SU-DHL-6 (cell line): ENCODE measurements around the gene MLN.

Experiments
- H2AFZ ChIP-seq: fragments of 200-600 bp; sonication (generic); 2 replicates; pipeline ENCODE4 v1.6.1; 2014; ENCODE audit warnings: low read depth, mild to moderate bottlenecking, moderate library complexity, mixed read lengths, antibody characterized with exemption, low read length; ENCODE audit not compliant: severe bottlenecking
- H3F3A ChIP-seq: fragments of 200-600 bp; shearing (Covaris generic); 2 replicates; pipeline ENCODE4 v1.6.0; 2016; ENCODE audit warnings: antibody characterized with exemption, mild to moderate bottlenecking; ENCODE audit not compliant: insufficient read depth
- H3K27ac ChIP-seq: fragments of 200-600 bp; sonication (generic); 2 replicates; pipeline ENCODE4 v1.5.1; 2016; ENCODE audit warnings: low read depth, mild to moderate bottlenecking, low read length, moderate library complexity, mixed read lengths
- H3K27me3 ChIP-seq: fragments of 200-600 bp; sonication (generic), shearing (Covaris generic); 2 replicates; pipeline ENCODE4 v1.6.0; 2014; ENCODE audit warnings: mild to moderate bottlenecking, low read length
- H3K36me3 ChIP-seq: fragments of 200-600 bp; sonication (generic); 2 replicates; pipeline ENCODE4 v1.6.1; 2014; ENCODE audit warnings: mild to moderate bottlenecking, low read length, mixed read lengths
- H3K4me2 ChIP-seq: fragments of 300-600, 200-600 bp; shearing (Covaris generic), sonication (generic); 2 replicates; pipeline ENCODE4 v1.6.0; 2014; ENCODE audit warnings: low read length, low read depth, mild to moderate bottlenecking; ENCODE audit not compliant: poor library complexity, severe bottlenecking
- H3K4me3 ChIP-seq: fragments of 200-600 bp; sonication (generic); 2 replicates; pipeline ENCODE4 v1.5.1; 2014; ENCODE audit warnings: antibody characterized with exemption, low read length, mild to moderate bottlenecking, mixed read lengths; ENCODE audit not compliant: insufficient read depth, poor library complexity, severe bottlenecking
- H3K79me2 ChIP-seq: fragments of 200-600 bp; sonication (generic); 2 replicates; pipeline ENCODE4 v1.6.1; 2014; ENCODE audit warnings: mild to moderate bottlenecking, low read length, moderate library complexity; ENCODE audit not compliant: insufficient read depth
- H3K9ac ChIP-seq: fragments of 200-600 bp; sonication (generic); 2 replicates; pipeline ENCODE4 v1.7.0; 2014; ENCODE audit warnings: mild to moderate bottlenecking, low read length
- H3K9me2 ChIP-seq: fragments of 200-600 bp; sonication (generic); replicated peaks from 2 replicates; pipeline ENCODE4 v1.6.1; 2014; ENCODE audit warnings: low read length; ENCODE audit not compliant: insufficient read depth
- H3K9me3 ChIP-seq: fragments of 200-600 bp; sonication (generic); 2 replicates; pipeline ENCODE4 v1.6.1; 2014; ENCODE audit warnings: low read length, mixed read lengths; ENCODE audit not compliant: insufficient read depth
- H4K20me1 ChIP-seq: fragments of 200-600 bp; sonication (generic); 2 replicates; pipeline ENCODE4 v1.6.1; 2014; ENCODE audit warnings: low read depth, mild to moderate bottlenecking, antibody characterized with exemption, low read length, moderate library complexity, mixed read lengths
- CTCF ChIP-seq: fragments of 200-600 bp; sonication (generic); IDR thresholded peaks from one replicate; pipeline ENCODE4 v1.5.1; 2017; ENCODE audit warnings: antibody characterized with exemption, mild to moderate bottlenecking, low read length, moderate library complexity; ENCODE audit not compliant: insufficient read depth, poor library complexity, severe bottlenecking
- EZH2phosphoT487 ChIP-seq: fragments of 200-600 bp; sonication (generic), shearing (Covaris generic); conservative IDR thresholded peaks from 2 replicates; pipeline ENCODE4 v1.6.1; 2018; ENCODE audit warnings: mild to moderate bottlenecking, antibody characterized with exemption, low read length, moderate library complexity, mixed read lengths

The MLN gene

GRCh38 chr6:33788694-33789549 is 14.9 kb downstream of the MLN start, which contains the start of gene LEMD2:
LEMD2 (minus strand) TSS chr6:33789130; CDS start chr6:33789116, 14 bp downstream.
- peak within 1 kb of the TSS; percentile 76 for H2AFZ ChIP-seq

GRCh38 chr6:33787954-33788693 is 15.7 kb downstream of the MLN start:
- H3K4me2 ChIP-seq, result peak overlapping the region; percentile 61
- peak overlapping the region; percentile 94 for H3K9ac ChIP-seq
- H3K9me3 ChIP-seq, result no peaks in the 10 kb centered on the region
- H3K4me3 ChIP-seq, result peak overlapping the region; percentile 90
- H3K79me2 ChIP-seq, result peaks cover 31% of the 10 kb centered on the region
- no peaks in the 10 kb centered on the region for H3F3A ChIP-seq
- no peaks in the 10 kb centered on the region for H3K9me2 ChIP-seq
- TF ChIP-seq CTCF (no peak), EZH2phosphoT487 (no peak)
- no peaks in the 10 kb centered on the region for H4K20me1 ChIP-seq
- H3K27me3 ChIP-seq, result no peaks in the 10 kb centered on the region
- peak overlapping the region; percentile 73 for H3K27ac ChIP-seq
- H2AFZ ChIP-seq, result peak overlapping the region; percentile 76
- no peaks in the 10 kb centered on the region for H3K36me3 ChIP-seq

More at GRCh38 chr6:33788694-33789549, 14.9 kb downstream of the MLN start, which contains the start of gene LEMD2:
- H4K20me1 ChIP-seq, result no peaks in the 10 kb centered on the region
- no peaks in the 10 kb centered on the region for H3K9me2 ChIP-seq
- no peaks in the 10 kb centered on the region for H3F3A ChIP-seq
- H3K27me3 ChIP-seq, result no peaks in the 10 kb centered on the region
- H3K4me3 ChIP-seq, result peak within 1 kb of the TSS; percentile 90
- no peak for TF ChIP-seq EZH2phosphoT487
- TF ChIP-seq CTCF, result no peak
- peak within 1 kb of the TSS; percentile 61 for H3K4me2 ChIP-seq
- H3K9ac ChIP-seq, result peak within 1 kb of the TSS; percentile 94
- no peaks in the 10 kb centered on the region for H3K9me3 ChIP-seq
- H3K79me2 ChIP-seq, result peaks cover 31% of the 10 kb centered on the region
- peak within 1 kb of the TSS; percentile 73 for H3K27ac ChIP-seq
- H3K36me3 ChIP-seq, result no peaks in the 10 kb centered on the region

- H3K9ac ChIP-seq, result peak overlapping the region; percentile 94
- H3K36me3 ChIP-seq, result no peaks in the 10 kb centered on the region
- H3F3A ChIP-seq, result no peaks in the 10 kb centered on the region
- H3K9me2 ChIP-seq, result no peaks in the 10 kb centered on the region
- peak overlapping the region; percentile 61 for H3K4me2 ChIP-seq
- H3K27me3 ChIP-seq, result no peaks in the 10 kb centered on the region
- H2AFZ ChIP-seq, result no peak overlapping the region
- H4K20me1 ChIP-seq, result no peaks in the 10 kb centered on the region
- TF ChIP-seq EZH2phosphoT487 (no peak), CTCF (no peak)
- H3K9me3 ChIP-seq, result no peaks in the 10 kb centered on the region
- peak overlapping the region; percentile 90 for H3K4me3 ChIP-seq
- H3K79me2 ChIP-seq, result peaks cover 31% of the 10 kb centered on the region
- H3K27ac ChIP-seq, result peak overlapping the region; percentile 73
These were observed 16.4 kb downstream of the MLN start for GRCh38 chr6:33787346-33787953.
